ENCODE data around the gene ID4.

Gene ID4

GRCh38 chr6:19860235-19860877, 23.2 kb downstream of the ID4 start:
- TF ChIP-seq ZFX (IDR thresholded peaks at IDR 0.05) (no peak), CTCF (conservative IDR thresholded peaks at IDR 0.05) (no peak)
- no peak overlapping the region for H3K27ac ChIP-seq

GRCh38 chr6:19864285-19864684, 27.1 kb downstream of the ID4 start:
- no peak overlapping the region for H3K27ac ChIP-seq

GRCh38 chr6:19865178-19865577, 28.0 kb downstream of the ID4 start:
- TF ChIP-seq CTCF (conservative IDR thresholded peaks at IDR 0.05): no peak
- no peak for TF ChIP-seq ZFX (IDR thresholded peaks at IDR 0.05)

More at GRCh38 chr6:19864285-19864684, 27.1 kb downstream of the ID4 start:
- TF ChIP-seq ZFX (IDR thresholded peaks at IDR 0.05): no peak
- no peak for TF ChIP-seq CTCF (conservative IDR thresholded peaks at IDR 0.05)

GRCh38 chr6:19866173-19866984, 29.2 kb downstream of the ID4 start:
- no peak overlapping the region for H3K27ac ChIP-seq
- no peak for TF ChIP-seq ZFX (IDR thresholded peaks at IDR 0.05)
- TF ChIP-seq CTCF (conservative IDR thresholded peaks at IDR 0.05): no peak

More at GRCh38 chr6:19865178-19865577, 28.0 kb downstream of the ID4 start:
- no peak overlapping the region for H3K27ac ChIP-seq

GRCh38 chr6:19866985-19867627, 29.9 kb downstream of the ID4 start:
- no peak for TF ChIP-seq CTCF (conservative IDR thresholded peaks at IDR 0.05)
- no peak for TF ChIP-seq ZFX (IDR thresholded peaks at IDR 0.05)
- H3K27ac ChIP-seq: no peak overlapping the region

- peak; percentile 14; the same call in 1 of the 2 replicates for TF ChIP-seq CTCF (conservative IDR thresholded peaks at IDR 0.05)
- no peak for TF ChIP-seq ZFX (IDR thresholded peaks at IDR 0.05)
- H3K27ac ChIP-seq: no peak overlapping the region
Observed at GRCh38 chr6:19869464-19869863, 32.3 kb downstream of the ID4 start.

GRCh38 chr6:19870322-19870721, 33.2 kb downstream of the ID4 start:
- no peak overlapping the region for H3K27ac ChIP-seq
- TF ChIP-seq ZFX (IDR thresholded peaks at IDR 0.05) (no peak), CTCF (conservative IDR thresholded peaks at IDR 0.05) (no peak)
